Measurements from ENCODE around the gene NR1D1.
A peak's percentile ranks its signal among the peaks of the same experiment; 100 is the strongest.
"Not testable (repeated sequence)": the region's sequence is repeated elsewhere in the genome, so short reads cannot be mapped to it uniquely, and the experiment has no call there.

The NR1D1 gene

DNA sequence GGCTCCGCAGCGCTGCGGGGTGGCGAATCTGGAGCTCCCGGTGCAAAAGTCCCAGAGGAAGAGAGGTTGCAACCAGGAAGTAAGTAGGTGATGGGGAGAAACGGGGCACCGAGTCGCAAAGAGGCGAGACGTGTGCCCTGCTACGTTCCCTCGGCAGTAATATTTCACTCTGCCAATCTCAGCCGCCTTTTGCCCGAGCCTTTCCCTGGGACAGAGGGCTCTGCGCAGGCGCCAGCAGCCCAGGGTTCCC lies at the start of gene NR1D1:
Gene NR1D1, minus strand, starts transcription at position 171 of the 250 bp plus-strand sequence. CDS start 495 bp downstream, outside the sequence.
- no peak for DNase-seq (ENCODE audit: low read depth)

DNA sequence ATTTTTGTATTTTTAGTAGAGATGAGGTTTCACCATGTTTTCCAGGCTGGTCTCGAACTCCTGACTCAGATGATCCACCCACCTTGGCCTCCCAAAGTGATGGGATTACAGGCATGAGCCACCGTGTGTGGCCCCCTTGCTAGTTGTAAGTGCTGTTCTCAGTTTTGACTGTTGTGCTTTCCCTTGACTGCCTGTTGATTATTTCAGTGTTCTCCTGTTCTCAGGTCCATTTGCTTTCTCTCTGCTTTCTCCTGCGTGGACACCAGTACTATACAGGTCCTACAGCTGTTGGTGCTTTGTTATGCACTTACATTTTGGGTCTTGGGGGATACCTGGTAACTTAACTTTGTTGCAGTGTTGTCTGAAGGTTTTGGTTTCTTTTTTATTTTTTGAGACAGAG lies 48.1 kb upstream of the NR1D1 start:
- no peak for DNase-seq (ENCODE audit: low read depth)

DNA sequence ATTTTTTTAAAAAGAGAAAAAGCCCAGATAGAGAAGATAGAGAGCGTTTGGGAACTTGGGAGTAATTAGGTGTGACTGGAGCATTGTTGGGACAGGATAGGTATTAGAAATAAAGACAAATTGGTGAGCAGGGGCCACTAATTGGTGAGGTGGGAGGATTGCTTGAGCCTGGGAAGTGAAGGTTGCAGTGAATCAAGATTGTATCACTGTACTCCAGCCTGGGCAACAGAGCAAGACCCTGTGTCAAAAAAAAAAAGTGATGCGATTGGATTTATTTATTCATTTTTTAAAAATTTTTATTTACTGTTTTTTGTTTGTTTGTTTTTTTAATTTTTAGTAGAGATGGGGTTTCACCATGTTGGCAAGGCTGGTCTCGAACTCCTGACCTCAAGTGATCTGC lies 45.1 kb upstream of the NR1D1 start:
- no peak for DNase-seq (ENCODE audit: low read depth)

DNA sequence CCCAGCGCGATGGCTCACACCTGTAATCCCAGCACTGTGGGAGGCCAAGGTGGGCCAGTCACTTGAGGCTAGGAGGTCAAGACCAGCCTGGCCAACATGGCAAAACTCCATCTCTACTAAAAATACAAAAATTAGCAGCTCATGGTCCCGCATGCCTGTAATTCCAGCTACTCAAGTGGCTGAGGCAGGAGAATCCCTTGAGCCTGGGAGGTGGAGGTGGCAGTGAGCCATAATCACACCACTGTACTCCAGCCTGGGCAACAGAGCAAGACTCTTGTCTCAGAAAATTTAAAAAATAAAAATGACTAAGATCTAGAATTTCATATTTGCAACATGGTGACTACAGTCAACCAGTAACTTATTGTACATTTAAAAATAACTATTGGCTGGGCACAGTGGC lies 42.8 kb upstream of the NR1D1 start:
- not testable (repeated sequence) for DNase-seq (ENCODE audit: low read depth)

DNA sequence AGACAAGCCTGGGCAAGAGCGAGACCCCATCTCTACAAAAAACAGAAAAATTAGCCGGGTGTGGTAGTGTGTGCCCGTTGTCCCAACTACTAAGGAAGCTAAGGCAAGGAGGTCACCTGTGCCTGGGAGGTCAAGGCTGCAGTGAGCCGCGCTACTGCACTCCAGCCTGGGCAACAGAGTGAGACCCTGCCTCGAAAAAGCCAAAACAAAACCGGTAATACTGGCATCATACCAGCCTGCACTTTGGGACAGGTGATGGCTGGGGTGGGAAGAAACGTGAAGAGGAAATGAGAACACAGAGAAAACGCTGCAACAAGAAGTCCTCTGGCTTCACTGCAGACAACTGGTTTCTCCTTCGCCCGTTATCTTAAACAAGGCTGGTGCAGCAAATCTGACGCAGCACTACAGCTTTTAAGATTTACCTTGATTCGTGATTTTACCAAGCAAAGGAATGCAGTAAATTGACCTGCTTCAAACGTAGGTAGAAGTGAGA lies 39.2 kb upstream of the NR1D1 start:
- DNase-seq (ENCODE audit: low read depth): no peak

DNA sequence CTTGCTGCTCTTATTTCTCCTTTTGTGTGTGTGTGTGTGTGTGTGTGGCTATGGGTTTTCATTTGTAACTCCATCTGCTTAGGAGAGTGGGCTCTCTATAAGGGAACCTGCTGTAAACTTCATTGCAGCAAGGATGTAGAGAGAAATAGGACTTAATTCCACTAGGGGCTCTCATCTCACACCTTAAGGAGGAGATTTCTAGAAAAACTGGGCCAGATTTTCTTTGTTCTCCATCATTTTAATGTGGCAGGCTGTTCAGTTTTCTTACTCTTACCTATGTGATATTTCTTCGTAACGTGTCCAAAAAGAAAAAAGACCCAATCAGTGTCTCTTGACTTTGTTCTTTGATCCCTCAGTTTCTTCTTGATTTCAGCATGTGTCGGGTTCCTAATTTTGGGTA lies 35.4 kb upstream of the NR1D1 start:
- no peak for DNase-seq (ENCODE audit: low read depth)

DNA sequence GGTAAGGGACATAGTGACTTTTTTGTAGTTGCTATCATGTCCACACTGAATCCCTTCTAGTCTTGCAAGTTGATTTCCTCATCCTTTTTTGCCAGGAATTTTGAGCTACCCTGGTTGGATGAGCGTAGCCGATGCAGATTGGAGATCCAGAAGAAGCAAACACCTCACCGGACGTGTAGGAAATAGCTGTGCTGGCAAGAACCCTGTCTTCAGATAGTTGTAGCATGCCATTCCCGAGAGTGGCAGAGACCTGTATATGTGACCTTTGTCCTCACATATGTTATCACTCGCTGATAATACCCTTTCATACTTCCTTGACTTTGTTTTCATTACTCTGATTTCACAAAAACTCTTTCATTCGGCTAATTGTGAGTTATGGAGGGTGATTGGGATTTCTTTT lies 33.8 kb upstream of the NR1D1 start:
- no peak for DNase-seq (ENCODE audit: low read depth)

DNA sequence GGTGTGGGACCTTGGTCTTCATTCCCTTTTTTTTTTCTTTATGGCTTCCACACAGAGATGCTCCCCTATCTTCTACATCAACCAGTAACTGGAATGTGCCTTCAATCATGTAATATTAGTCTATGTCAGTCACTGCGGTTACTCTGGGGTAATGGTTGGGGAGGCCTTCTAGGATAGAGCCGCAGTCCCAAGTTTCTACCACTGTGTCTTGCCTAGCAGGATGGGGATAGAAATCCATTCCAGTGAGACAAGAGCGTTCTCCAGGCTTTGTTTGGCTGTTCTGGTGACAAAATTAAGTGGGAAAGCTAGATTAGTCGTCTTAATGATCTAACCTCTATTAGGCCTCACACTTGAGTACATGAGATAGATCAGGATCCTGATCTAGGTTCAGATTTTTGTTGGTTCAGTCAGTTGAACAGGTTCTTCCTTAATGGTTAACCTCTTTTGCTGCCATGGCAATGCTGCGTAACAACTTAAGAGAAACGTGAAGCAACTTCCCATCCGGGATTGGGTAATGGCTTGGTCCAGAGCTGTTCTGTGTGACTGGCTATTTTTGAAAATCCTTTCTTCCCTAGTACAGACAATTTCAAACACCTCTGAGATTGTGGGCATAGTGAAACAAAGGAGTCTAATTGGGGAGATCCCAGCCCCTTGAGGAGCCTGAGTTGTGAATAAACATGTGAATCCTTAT lies 30.1 kb upstream of the NR1D1 start:
- DNase-seq (ENCODE audit: low read depth): no peak

DNA sequence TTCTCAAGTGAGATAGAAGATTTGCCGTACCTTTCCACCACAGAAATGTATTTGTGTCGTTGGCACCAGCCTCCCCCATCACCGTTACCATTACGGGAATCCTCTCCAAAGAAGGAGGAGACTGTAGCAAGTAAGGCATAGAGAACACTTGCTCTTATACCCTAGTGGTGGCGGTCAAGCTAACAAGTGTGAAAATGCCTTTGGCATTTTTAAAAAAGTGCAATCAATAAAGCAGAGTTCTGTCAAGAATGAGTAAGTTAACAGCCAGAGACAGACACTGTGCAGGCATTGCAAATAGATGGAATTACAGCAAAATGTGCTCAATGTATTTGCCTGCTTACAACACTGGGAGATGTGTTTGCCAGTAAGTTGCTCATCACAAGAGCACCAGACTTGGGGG lies 29.1 kb upstream of the NR1D1 start:
- no peak for DNase-seq (ENCODE audit: low read depth)

DNA sequence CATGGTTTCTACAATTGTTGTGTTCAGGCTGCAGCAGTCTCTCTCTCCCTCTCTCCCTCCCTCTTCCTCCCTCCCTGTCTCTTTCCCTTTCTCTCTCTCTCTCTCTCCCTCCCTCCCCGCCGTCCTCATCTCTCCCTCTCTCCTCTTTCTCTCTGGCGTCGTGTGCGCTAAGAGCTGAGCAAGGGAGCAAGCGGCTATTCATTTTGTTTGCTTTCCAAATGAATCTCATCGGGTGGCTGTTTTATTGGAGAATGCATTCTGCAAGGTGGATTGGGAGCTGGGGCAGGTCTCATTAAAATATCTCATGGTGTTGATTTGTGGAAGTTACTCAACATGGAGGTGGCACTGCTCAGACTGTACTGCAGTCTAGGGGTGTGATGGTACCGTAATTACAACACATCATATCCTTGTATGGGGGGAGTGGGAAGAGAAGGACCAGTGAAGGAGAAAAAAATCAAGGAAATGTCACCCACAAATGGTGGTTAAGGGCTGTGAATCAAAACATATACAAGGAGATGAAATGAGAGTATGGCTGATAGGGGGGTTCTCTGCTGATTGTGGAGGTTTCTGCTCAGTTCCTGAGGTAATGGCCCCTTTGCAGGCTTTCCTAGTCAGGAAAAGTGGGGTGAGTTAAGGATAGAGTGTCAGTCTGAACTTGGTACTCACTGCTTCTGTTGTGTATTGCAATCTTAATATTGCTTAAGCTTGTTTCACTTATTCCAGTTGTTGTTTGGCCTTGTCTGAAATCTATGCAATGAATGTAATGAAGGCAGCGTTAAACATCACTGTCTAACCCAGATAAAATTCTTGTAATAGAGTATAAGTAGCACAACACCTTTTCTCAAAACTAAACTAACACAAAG lies 24.1 kb upstream of the NR1D1 start:
- DNase-seq (ENCODE audit: low read depth): no peak

DNA sequence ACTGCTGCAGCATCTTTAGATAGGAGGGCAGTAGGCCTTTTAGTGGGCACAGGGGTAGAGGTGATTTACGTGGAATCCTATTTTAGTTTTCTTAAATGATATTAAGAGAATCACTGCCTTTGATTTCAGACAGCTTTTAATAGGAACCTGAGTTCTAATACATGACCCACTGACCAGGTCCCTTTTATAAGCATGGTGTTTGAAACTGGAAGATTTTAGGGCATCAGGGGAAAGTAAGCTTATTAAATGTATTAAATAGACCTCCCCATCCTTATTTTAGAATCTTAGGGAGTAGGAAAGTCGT lies 23.4 kb upstream of the NR1D1 start:
- no peak for DNase-seq (ENCODE audit: low read depth)

DNA sequence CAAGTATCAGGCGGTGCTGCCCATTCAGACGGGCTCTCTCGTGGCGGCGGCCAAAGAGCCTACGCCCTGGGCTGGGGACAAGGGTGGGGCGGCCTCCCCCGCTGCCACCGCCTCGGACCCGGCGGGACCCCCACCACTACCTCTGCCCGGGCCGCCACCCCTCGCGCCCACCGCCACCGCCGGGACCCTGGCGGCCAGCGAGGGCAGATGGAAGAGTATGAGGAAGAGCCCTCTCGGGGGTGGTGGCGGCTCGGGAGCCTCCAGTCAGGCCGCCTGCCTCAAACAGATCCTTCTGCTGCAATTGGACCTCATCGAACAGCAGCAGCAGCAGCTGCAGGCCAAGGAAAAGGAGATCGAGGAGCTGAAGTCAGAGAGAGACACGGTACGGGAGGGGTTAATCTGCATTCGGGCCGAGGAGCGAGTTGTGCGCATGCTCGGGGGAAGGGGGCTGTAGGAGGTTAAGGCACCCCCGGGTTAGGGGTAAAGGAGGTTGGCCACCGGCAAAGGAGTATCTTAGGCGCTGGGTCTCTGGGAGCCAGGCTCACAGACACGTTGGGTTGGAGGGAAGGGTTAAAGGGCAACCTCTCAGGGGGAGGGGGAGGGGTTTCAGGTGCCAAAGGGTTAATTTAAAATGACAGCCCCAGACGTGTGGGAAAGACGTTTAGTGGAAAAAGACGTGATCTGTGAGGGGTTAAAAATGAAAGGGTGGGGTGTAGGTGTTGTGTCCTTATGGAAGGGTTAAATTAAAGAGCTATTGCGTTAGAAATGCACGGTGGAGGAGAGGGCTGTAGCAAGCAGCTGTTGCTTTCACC lies 22.8 kb upstream of the NR1D1 start:
- DNase-seq (ENCODE audit: low read depth): no peak

DNA sequence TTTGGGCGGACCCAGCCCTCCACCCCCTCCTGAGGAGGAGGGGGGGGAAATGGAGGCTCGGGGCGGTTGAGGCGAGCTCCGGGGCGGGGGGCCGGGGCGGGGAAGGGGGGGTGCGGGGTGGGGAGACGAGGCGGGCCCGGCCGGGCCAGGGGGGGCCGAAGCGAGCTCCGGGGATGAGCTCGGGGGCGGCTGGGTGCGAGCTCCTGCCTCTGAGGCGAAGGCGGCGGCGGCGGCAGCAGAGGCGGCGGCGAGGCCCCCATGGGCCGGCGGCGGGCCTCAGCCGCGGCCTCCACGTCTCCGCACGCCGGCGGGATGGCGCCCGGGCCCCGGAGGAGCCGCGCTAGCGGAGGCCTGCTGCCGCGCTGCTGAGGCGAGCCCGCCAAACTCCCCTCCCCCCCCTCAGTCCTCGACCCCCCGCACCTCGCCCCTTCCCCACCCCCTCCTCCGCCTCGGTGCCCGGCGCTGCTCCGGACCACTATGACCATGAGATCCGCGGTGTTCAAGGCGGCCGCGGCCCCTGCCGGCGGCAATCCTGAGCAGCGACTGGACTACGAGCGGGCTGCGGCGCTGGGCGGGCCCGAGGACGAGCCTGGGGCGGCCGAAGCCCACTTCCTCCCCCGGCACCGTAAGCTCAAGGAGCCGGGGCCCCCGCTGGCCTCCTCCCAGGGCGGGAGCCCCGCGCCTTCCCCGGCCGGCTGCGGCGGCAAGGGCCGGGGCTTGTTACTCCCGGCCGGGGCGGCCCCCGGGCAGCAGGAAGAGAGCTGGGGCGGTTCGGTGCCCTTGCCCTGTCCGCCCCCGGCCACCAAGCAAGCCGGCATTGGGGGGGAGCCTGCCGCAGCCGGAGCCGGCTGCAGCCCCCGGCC lies 22.0 kb upstream of the NR1D1 start:
- DNase-seq (ENCODE audit: low read depth): no peak

DNA sequence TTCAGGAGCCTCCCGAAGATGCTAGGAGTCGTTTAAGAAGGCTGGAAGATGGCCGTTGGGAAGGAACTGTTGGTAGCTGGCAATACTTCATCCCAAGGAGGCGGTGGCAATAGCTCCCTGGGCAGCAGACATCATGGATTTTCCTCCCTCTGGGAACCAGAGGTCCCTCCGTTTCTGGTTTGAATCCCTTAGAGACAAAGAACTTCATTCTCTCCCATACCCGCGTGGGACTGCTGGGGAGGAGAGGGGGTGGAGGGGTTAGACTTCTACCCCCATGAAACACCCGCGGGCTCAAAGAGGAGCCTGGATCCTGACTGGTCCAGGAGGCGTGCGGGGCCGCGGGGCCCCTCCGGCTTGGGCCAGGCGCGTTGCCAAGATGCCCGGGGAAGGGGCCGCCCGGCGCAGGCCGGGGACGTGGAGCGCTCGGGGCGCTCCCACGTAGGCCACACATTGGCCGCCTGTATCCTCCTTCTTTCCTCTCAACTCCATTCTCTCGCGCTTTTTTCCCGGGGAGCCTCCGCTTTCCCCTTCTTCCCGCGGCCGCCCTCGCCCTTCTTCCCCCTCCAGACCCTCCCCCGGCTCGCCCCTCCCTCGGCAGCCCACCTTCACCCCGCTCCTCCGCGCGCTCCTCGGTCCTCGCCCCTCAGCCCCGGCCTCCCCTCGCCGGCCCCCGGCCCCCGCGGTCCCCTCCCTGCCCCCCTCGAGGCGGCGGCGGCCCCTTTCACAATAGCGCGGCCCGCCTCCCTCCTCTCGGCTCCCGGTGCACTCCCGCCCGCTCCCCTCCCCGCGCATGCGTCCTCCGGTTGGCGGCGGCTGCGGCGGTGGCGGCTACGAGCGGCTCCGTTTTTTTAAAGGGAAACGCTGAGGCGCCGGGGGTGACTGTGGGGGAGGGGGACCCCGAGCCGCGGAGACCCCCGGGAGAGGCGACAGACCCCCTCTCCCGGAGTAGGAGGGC lies 21.1 kb upstream of the NR1D1 start, which contains the start of gene MSL1:
Gene MSL1, plus strand, starts transcription at position 791 of the 955 bp plus-strand sequence. CDS start 642 bp downstream, outside the sequence.
- DNase-seq (ENCODE audit: low read depth): peak; percentile 67

DNA sequence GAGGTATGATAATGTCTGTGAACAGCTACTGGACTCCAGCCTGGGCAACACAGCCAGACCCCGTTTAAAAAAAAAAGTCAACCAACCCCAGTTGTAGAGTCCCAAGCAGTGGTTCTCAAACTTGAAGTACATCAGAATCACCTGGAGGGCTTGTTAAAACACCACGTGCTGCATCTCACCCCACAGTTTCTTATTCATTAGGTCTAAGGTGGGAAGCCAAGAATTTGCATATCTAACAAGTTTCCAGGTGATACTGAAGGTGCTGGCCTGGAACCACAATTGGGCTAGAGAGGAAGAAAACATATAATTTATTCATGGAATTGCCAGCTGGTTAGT lies 14.7 kb upstream of the NR1D1 start:
- no peak for DNase-seq (ENCODE audit: low read depth)

DNA sequence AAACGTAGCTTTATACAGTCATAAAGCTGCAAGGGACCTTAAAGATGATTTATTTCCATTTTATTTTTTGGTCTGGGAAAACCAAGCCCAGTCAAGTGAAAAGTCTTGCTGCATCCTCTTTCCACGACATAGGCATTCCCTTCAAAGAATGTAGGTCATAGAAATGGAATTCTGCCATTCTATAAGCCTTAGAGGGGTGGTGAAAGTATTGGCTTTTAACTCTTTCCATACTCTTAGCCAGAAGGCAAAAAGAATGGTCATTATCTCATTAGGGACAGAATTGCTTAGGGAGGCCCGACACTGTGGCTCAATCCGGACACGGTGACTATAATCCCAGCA lies 13.5 kb upstream of the NR1D1 start:
- DNase-seq (ENCODE audit: low read depth): no peak

DNA sequence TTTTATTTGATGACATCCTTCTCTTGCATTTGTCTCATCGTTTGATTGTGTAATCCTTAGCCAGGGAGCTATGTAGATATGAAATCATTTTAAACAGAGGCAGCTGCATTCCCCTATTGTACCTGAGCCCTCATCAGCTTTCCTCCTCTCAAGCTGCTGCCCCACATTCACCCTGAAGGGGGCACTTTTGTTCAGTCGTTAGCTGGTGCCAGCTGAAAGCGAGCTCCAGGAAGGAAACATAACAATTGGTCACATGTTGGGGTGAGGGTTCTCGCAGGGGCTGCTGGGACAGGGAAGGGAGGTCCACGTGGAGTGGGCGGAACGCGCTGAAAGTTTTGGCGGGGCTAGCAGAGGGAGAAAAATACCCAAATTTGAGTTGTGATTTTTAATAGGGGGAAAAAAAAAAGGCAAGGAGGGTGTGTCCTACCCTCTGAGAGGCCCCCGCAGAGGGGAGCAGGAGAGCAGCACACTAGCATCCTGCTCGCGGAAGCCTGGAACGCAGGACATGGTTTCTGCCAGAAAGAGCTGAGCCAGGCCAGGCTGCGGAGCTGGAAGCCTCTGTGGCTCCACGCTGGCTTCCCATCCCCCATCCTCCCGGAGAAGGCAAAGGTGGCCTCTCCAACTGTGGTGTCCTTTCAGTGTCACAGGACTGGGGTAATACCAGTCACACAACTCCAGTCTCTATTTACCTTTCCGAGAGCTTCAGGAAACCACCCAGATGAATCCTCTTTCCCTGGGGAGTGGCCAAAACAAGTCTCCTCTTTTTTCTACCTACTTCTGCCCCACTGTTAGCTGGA lies 12.9 kb upstream of the NR1D1 start:
- peak; percentile 95 for DNase-seq (ENCODE audit: low read depth)

DNA sequence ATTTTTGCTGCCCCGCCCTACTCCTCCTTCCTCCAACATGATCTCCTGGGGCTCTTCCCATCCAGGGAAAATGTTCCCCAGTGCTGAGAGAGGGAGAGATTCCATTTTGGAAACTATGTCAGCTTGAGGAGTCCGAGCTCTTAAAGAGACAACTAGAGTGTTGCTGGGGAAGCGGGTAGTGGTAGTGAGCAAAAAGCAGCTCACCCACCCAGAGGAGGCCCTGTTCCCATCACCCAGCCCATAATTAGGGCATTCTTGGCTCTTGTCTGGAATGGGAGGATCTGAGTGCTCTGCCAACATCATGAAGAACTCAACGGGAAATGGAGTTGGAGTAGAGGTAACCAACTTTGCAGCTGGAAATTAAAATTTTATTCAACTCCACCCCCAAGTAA lies 12.3 kb upstream of the NR1D1 start:
- DNase-seq (ENCODE audit: low read depth): no peak

DNA sequence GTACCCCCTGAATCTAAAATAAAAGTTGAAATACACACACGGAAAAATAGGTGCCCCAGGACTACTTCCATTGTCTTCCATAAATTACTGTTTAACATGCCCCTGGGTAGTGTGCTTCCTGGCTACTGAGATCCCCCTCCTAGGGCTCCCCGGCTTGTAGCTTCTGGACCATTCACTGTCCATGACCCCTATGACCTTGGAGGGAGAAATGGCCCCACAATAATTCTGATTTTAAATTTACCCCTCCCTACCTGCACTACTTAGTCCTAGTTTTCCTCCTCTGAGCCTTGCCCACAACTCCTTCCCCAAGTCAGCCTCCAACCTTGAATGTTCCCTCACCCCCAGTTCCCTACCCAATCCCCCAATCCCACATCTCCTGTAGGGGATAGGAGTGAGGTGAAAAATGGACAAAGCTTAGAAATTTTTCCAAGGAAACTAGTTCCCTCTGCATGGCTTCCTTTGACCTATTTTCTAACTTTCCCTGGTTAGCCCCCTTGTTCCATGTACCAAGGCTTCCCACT lies 11.9 kb upstream of the NR1D1 start:
- DNase-seq (ENCODE audit: low read depth): no peak

Measured in stromal cell of bone marrow (primary cell).